Central memory CD8-positive, alpha-beta T cell (primary cell): ENCODE measurements around the gene ARHGEF39.

Experiments used
- ATAC-seq: fragments of 150-1000 bp; cut with Tn5 transposase; replicated peaks from 2 replicates; pipeline ENCODE4 v1.10.0; 2022; ENCODE audit warnings: mild to moderate bottlenecking, moderate FRiP score, moderate number of reproducible peaks; ENCODE audit not compliant: poor library complexity, severe bottlenecking; ENCODE audit errors: extremely low read depth
- DNase-seq, 2 donors: peaks; one replicate each; pipeline ENCODE4 v3.0.0; 2021; ENCODE audit warnings: low spot score in 2 of 2
- H3K27ac Mint-ChIP-seq: one replicate; pipeline ENCODE4 v1.8.0; 2022; ENCODE audit warnings: low read depth, mild to moderate bottlenecking, moderate library complexity, mixed read lengths
- H3K27me3 Mint-ChIP-seq: one replicate; pipeline ENCODE4 v1.8.0; 2022; ENCODE audit warnings: mixed read lengths
- H3K36me3 Mint-ChIP-seq: one replicate; pipeline ENCODE4 v1.8.0; 2022; ENCODE audit warnings: mild to moderate bottlenecking, moderate library complexity, mixed read lengths; ENCODE audit not compliant: insufficient read depth
- H3K4me1 Mint-ChIP-seq: one replicate; pipeline ENCODE4 v1.8.0; 2022; ENCODE audit warnings: mixed read lengths
- H3K4me3 Mint-ChIP-seq: one replicate; pipeline ENCODE4 v1.8.0; 2022; ENCODE audit warnings: mild to moderate bottlenecking, moderate library complexity, mixed read lengths
- H3K9me3 Mint-ChIP-seq: one replicate; pipeline ENCODE4 v1.8.0; 2022; ENCODE audit warnings: mixed read lengths

ARHGEF39 gene

GRCh38 chr9:35679766-35680330 lies 14.9 kb upstream of the ARHGEF39 start:
- H3K27me3 Mint-ChIP-seq: peaks cover 12% of the 10 kb centered on the region

DNA sequence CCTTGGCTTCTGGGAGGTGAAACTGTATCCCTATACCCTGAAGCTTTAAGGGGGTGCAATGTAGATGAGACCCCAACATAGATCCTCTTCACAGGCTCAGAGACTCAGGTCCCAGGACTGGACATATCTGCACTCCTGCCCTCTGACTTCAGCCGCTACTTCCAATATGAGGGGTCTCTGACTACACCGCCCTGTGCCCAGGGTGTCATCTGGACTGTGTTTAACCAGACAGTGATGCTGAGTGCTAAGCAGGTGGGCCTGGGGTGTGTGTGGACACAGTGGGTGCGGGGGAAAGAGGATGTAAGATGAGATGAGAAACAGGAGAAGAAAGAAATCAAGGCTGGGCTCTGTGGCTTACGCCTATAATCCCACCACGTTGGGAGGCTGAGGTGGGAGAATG lies 14.1 kb upstream of the ARHGEF39 start:
- H3K27ac Mint-ChIP-seq: no peak overlapping the region
- H3K4me3 Mint-ChIP-seq: no peak overlapping the region
- H3K27me3 Mint-ChIP-seq: peaks cover 19% of the 10 kb centered on the region
- ATAC-seq (no peak), DNase-seq (no peak)
- H3K9me3 Mint-ChIP-seq: no peaks in the 10 kb centered on the region
- peaks cover 5% of the 10 kb centered on the region for H3K4me1 Mint-ChIP-seq
- peaks cover 2% of the 10 kb centered on the region for H3K36me3 Mint-ChIP-seq

More at GRCh38 chr9:35679766-35680330, 14.9 kb upstream of the ARHGEF39 start:
- Mint-ChIP-seq H3K4me1 (peaks cover 5% of the 10 kb centered on the region), H3K9me3 (no peaks in the 10 kb centered on the region), H3K36me3 (peaks cover 2% of the 10 kb centered on the region), H3K4me3 (no peak overlapping the region), H3K27ac (no peak overlapping the region)
- no peak for ATAC-seq
- DNase-seq: no peak

DNA sequence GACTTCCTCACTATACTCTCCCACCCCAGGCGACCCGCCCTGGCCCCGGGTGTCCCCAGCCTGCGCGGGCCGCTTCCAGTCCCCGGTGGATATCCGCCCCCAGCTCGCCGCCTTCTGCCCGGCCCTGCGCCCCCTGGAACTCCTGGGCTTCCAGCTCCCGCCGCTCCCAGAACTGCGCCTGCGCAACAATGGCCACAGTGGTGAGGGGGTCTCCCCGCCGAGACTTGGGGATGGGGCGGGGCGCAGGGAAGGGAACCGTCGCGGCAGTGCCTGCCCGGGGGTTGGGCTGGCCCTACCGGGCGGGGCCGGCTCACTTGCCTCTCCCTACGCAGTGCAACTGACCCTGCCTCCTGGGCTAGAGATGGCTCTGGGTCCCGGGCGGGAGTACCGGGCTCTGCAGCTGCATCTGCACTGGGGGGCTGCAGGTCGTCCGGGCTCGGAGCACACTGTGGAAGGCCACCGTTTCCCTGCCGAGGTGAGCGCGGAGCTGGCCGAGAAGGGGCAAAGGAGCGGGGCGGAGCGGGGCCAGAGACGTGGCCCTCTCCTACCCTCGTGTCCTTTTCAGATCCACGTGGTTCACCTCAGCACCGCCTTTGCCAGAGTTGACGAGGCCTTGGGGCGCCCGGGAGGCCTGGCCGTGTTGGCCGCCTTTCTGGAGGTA lies 10.9 kb upstream of the ARHGEF39 start:
- DNase-seq: no peak
- Mint-ChIP-seq H3K27me3 (peaks cover 21% of the 10 kb centered on the region), H3K4me3 (peak overlapping the region; percentile 69), H3K36me3 (peaks cover 2% of the 10 kb centered on the region), H3K4me1 (peaks cover 5% of the 10 kb centered on the region), H3K27ac (no peak overlapping the region), H3K9me3 (no peaks in the 10 kb centered on the region)
- no peak for ATAC-seq

- Mint-ChIP-seq H3K4me1 (peaks cover 5% of the 10 kb centered on the region), H3K9me3 (no peaks in the 10 kb centered on the region), H3K36me3 (peaks cover 2% of the 10 kb centered on the region), H3K27me3 (peaks cover 21% of the 10 kb centered on the region), H3K4me3 (peak overlapping the region; percentile 69), H3K27ac (no peak overlapping the region)
- ATAC-seq (no peak), DNase-seq (no peak)
Measured at GRCh38 chr9:35675204-35675603, 10.2 kb upstream of the ARHGEF39 start.

DNA sequence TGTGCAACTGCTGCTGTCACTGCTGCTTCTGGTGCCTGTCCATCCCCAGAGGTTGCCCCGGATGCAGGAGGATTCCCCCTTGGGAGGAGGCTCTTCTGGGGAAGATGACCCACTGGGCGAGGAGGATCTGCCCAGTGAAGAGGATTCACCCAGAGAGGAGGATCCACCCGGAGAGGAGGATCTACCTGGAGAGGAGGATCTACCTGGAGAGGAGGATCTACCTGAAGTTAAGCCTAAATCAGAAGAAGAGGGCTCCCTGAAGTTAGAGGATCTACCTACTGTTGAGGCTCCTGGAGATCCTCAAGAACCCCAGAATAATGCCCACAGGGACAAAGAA lies 9.0 kb upstream of the ARHGEF39 start:
- Mint-ChIP-seq H3K27ac (no peak overlapping the region), H3K4me3 (peak overlapping the region; percentile 45)
- DNase-seq: no peak

DNA sequence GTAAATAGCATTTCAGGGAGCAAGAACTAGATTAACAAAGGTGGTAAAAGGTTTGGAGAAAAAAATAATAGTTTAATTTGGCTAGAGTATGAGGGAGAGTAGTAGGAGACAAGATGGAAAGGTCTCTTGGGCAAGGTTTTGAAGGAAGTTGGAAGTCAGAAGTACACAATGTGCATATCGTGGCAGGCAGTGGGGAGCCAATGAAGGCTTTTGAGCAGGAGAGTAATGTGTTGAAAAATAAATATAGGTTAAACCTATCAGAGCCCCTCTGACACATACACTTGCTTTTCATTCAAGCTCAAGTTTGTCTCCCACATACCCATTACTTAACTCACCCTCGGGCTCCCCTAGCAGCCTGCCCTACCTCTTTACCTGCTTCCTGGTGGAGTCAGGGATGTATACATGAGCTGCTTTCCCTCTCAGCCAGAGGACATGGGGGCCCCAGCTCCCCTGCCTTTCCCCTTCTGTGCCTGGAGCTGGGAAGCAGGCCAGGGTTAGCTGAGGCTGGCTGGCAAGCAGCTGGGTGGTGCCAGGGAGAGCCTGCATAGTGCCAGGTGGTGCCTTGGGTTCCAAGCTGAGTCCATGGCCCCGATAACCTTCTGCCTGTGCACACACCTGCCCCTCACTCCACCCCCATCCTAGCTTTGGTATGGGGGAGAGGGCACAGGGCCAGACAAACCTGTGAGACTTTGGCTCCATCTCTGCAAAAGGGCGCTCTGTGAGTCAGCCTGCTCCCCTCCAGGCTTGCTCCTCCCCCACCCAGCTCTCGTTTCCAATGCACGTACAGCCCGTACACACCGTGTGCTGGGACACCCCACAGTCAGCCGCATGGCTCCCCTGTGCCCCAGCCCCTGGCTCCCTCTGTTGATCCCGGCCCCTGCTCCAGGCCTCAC lies 8.4 kb upstream of the ARHGEF39 start, which contains the start of gene CA9:
TSS of gene CA9 (plus strand) at position 797 of the 893 bp plus-strand sequence. CDS start at position 829, 32 bp downstream.
- H3K4me1 Mint-ChIP-seq: peaks cover 5% of the 10 kb centered on the region
- no peak for DNase-seq
- no peaks in the 10 kb centered on the region for H3K9me3 Mint-ChIP-seq
- H3K27me3 Mint-ChIP-seq: peaks cover 21% of the 10 kb centered on the region
- peak within 1 kb of the TSS; percentile 45 for H3K4me3 Mint-ChIP-seq
- ATAC-seq: no peak
- H3K36me3 Mint-ChIP-seq: peaks cover 2% of the 10 kb centered on the region
- no peak within 1 kb of the TSS for H3K27ac Mint-ChIP-seq

More for the DNA sequence above, 9.0 kb upstream of the ARHGEF39 start:
- H3K36me3 Mint-ChIP-seq: peaks cover 2% of the 10 kb centered on the region
- H3K9me3 Mint-ChIP-seq: no peaks in the 10 kb centered on the region
- H3K27me3 Mint-ChIP-seq: peaks cover 21% of the 10 kb centered on the region
- no peak for ATAC-seq
- H3K4me1 Mint-ChIP-seq: peaks cover 5% of the 10 kb centered on the region

DNA sequence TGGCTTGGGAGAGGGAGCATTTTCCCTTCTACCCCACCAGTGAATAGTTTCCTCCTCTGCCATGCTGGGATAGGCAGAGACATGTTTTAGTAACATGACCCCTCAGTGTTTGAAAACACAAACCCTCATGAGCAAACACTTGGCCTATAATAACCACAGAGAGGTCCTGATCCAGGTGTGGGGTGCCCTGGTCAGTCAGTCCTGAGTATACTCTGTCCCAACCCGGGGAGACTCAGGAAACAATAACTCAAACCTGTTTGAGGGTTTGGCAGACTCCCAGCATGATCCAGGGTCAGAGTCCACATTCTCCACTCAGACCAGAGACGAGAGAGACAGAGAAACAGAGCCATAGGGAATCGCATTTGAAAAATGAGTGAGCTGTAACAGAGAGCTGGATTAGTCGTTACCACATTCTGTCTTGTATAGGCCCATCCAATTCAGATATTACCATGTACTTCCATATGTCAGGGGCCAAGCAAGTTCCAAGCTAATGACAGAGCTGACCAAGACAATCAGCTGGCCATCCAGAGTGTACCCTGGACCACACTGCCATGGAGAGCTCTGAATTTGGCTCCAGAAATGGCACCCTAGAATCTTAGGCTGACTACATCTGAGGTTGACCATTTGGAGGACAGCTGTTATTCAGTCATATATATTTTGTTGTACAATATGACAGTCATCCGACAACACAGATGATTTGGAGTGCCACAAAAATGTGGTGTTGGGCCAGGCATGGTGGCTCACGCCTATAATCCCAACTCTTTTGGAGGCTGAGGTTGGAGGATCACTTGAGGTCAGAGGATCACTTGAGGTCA lies 4.5 kb upstream of the ARHGEF39 start:
- Mint-ChIP-seq H3K4me3 (no peak overlapping the region), H3K4me1 (peaks cover 21% of the 10 kb centered on the region), H3K9me3 (no peaks in the 10 kb centered on the region), H3K27me3 (peaks cover 6% of the 10 kb centered on the region), H3K36me3 (no peaks in the 10 kb centered on the region), H3K27ac (no peak overlapping the region)
- DNase-seq (no peak), ATAC-seq (no peak)

GRCh38 chr9:35667939-35668338 lies 2.9 kb upstream of the ARHGEF39 start:
- H3K4me1 Mint-ChIP-seq: peaks cover 34% of the 10 kb centered on the region
- no peaks in the 10 kb centered on the region for H3K27me3 Mint-ChIP-seq
- H3K4me3 Mint-ChIP-seq: no peak overlapping the region
- DNase-seq: no peak
- no peaks in the 10 kb centered on the region for H3K36me3 Mint-ChIP-seq
- no peaks in the 10 kb centered on the region for H3K9me3 Mint-ChIP-seq
- no peak for ATAC-seq
- no peak overlapping the region for H3K27ac Mint-ChIP-seq

DNA sequence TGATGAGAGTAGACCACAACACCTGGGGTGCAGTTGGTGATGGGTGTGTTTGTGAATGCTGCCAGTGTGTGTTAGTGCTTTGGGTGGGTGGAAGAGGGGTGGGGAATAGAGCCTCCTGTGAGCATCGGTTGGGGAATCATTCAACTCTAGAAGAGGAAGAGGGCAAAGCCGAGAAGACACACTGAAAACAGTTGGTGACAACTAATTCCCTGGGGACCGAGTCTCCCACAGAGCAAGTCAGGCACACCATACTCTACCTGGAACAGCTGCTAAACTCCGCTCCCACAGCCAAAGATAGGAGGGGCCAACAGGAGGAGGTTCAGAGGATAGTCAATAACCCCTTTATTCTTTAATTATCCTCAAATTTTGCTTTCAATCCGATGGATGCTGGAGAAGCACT lies 1.6 kb upstream of the ARHGEF39 start:
- Mint-ChIP-seq H3K27me3 (no peaks in the 10 kb centered on the region), H3K36me3 (peaks cover 3% of the 10 kb centered on the region), H3K4me3 (peak overlapping the region; percentile 5), H3K4me1 (peaks cover 48% of the 10 kb centered on the region), H3K9me3 (no peaks in the 10 kb centered on the region), H3K27ac (no peak overlapping the region)
- ATAC-seq (no peak), DNase-seq (no peak)

- no peak for ATAC-seq
- Mint-ChIP-seq H3K4me1 (peaks cover 48% of the 10 kb centered on the region), H3K27me3 (no peaks in the 10 kb centered on the region), H3K4me3 (peak overlapping the region; percentile 82), H3K27ac (no peak overlapping the region), H3K9me3 (no peaks in the 10 kb centered on the region), H3K36me3 (peaks cover 6% of the 10 kb centered on the region)
- DNase-seq: no peak
Measured at GRCh38 chr9:35666045-35666444, 1.1 kb upstream of the ARHGEF39 start.

- Mint-ChIP-seq H3K27ac (no peak overlapping the region), H3K9me3 (no peaks in the 10 kb centered on the region), H3K36me3 (peaks cover 9% of the 10 kb centered on the region), H3K27me3 (no peaks in the 10 kb centered on the region), H3K4me1 (peaks cover 53% of the 10 kb centered on the region), H3K4me3 (peak overlapping the region; percentile 82)
- DNase-seq (no peak), ATAC-seq (no peak)
Measured at GRCh38 chr9:35665471-35665818, 450 bp upstream of the ARHGEF39 start.

DNA sequence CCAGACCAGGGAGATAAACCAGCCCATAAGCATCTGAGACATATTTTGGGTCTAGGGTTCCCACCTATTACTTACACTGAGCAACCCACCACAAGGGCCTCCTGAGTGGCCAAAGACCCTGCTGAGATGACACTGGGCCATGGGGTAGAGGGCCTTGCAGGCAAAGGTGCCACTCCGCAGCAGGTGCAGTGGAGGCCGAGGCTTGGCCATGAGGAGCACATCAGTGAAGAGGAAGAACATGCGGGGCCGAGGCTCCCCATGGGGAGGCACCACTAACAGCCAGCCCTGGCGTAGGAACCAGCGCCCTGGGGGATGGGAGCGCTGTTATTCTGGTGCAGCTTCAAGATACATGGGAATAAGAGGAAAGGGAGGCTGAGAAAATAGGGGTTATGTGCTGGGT lies 2.6 kb downstream of the ARHGEF39 start:
- H3K4me3 Mint-ChIP-seq: no peak overlapping the region
- peaks cover 77% of the 10 kb centered on the region for H3K4me1 Mint-ChIP-seq
- no peaks in the 10 kb centered on the region for H3K27me3 Mint-ChIP-seq
- peak overlapping the region; percentile 50 for H3K27ac Mint-ChIP-seq
- H3K9me3 Mint-ChIP-seq: no peaks in the 10 kb centered on the region
- DNase-seq: no peak
- H3K36me3 Mint-ChIP-seq: peaks cover 34% of the 10 kb centered on the region
- ATAC-seq: no peak
